ENCODE results near the gene CDH23. TPM values are rescaled to one million over a fixed set of nuclear protein-coding genes. Genes with fewer than 3 reads are reported as not detected.
A peak's percentile ranks its signal among the peaks of the same experiment; 100 is the strongest.

Gene CDH23
- total and polyA plus RNA-seq, 7 donors: 1.00 to 3.8 (median 1.9) TPM

GRCh38 chr10:71435571-71436267 lies 39.0 kb downstream of the CDH23 start:
- WGBS, 3 donors: 68 to 73% (median 70%) methylated on average over 6 of the region's 6 CpGs
- TF ChIP-seq CTCF (IDR thresholded peaks at IDR 0.05): no peak
- H3K27me3 ChIP-seq (ENCODE audit: insufficient read depth in 3 of 3, low read length in 2 of 3): no peaks in the 10 kb centered on the region
- H3K27ac ChIP-seq: peak overlapping the region; percentile 54
- H3K4me3 ChIP-seq: no peak overlapping the region
- H3K4me1 ChIP-seq: no peaks in the 10 kb centered on the region
- no peaks in the 10 kb centered on the region for H3K9me3 ChIP-seq
- DNase-seq (no peak), ATAC-seq (peak in 3 of 4 donors; percentile 42 to 59 (median 58))
- no peaks in the 10 kb centered on the region for H3K36me3 ChIP-seq (ENCODE audit: insufficient read depth in 1 of 2, low read depth in 1 of 2)
- intact Hi-C loops (cut with DNase I): no loop called here

- H3K36me3 ChIP-seq (ENCODE audit: insufficient read depth in 1 of 2, low read depth in 1 of 2): no peaks in the 10 kb centered on the region
- peak overlapping the region; percentile 54 for H3K27ac ChIP-seq
- peak in 2 of 4 donors; percentile 21 to 33 for ATAC-seq
- no peak overlapping the region for H3K4me3 ChIP-seq
- no peaks in the 10 kb centered on the region for H3K27me3 ChIP-seq (ENCODE audit: insufficient read depth in 3 of 3, low read length in 2 of 3)
- no peak for TF ChIP-seq CTCF (IDR thresholded peaks at IDR 0.05)
- H3K9me3 ChIP-seq: no peaks in the 10 kb centered on the region
- intact Hi-C loops (cut with DNase I): no loop called here
- no peaks in the 10 kb centered on the region for H3K4me1 ChIP-seq
- 62 to 72% (median 68%) methylated on average over 11 of the region's 11 CpGs for WGBS, 3 donors
- DNase-seq: no peak
Observed at GRCh38 chr10:71436268-71437125, 39.8 kb downstream of the CDH23 start.

- Histone ChIP-seq H3K36me3 (ENCODE audit: insufficient read depth in 1 of 2, low read depth in 1 of 2) (no peaks in the 10 kb centered on the region), H3K27ac (no peak overlapping the region), H3K4me1 (no peaks in the 10 kb centered on the region), H3K27me3 (ENCODE audit: insufficient read depth in 3 of 3, low read length in 2 of 3) (no peaks in the 10 kb centered on the region), H3K4me3 (no peak overlapping the region), H3K9me3 (no peaks in the 10 kb centered on the region)
- 86 to 89% (median 87%) methylated on average over 4 of the region's 4 CpGs for WGBS, 3 donors
- ATAC-seq (no peak), DNase-seq (no peak)
- no peak for TF ChIP-seq CTCF (IDR thresholded peaks at IDR 0.05)
- intact Hi-C loops (cut with DNase I): no loop called here
Observed at GRCh38 chr10:71437537-71438092, 40.9 kb downstream of the CDH23 start.

- Histone ChIP-seq H3K4me1 (no peaks in the 10 kb centered on the region), H3K27me3 (ENCODE audit: insufficient read depth in 3 of 3, low read length in 2 of 3) (no peaks in the 10 kb centered on the region), H3K4me3 (no peak overlapping the region), H3K9me3 (no peaks in the 10 kb centered on the region), H3K36me3 (ENCODE audit: insufficient read depth in 1 of 2, low read depth in 1 of 2) (no peaks in the 10 kb centered on the region), H3K27ac (no peak overlapping the region)
- no peak for TF ChIP-seq CTCF (IDR thresholded peaks at IDR 0.05)
- WGBS, 3 donors: 88 to 96% (median 94%) methylated on average over 3 of the region's 3 CpGs
- ATAC-seq: no peak
- intact Hi-C loops (cut with DNase I): no loop called here
- no peak for DNase-seq
Observed at GRCh38 chr10:71438761-71439160, 42.0 kb downstream of the CDH23 start.

Data from psoas muscle (tissue), 8 donors.